HCT116 (cell line): Measurements from ENCODE around the gene PA2G4. TPM values are rescaled to one million over a fixed set of nuclear protein-coding genes. Genes with fewer than 3 reads are reported as not detected.
A peak's percentile ranks its signal among the peaks of the same experiment; 100 is the strongest.

Experiments
- ATAC-seq: fragments of 200-7000 bp; cut with Tn5 transposase; 2 replicates; pipeline ENCODE4 v1.9.1; 2020; ENCODE audit warnings: mild to moderate bottlenecking, moderate library complexity
- BruUV-seq: library from RNA; stranded (reverse); fragments of 400-500 nt; replicated peaks from 2 replicates; lab custom pipeline; 2021; lab: Mats Ljungman, UMichigan
- CTCF ChIA-PET: fragments of 300-600 bp; sonication (Branson Sonifier 250); formaldehyde crosslinking; loops from one replicate; lab custom pipeline; 2021; ENCODE audit warnings: antibody characterized with exemption; lab: Charles Lee
- POLR2A ChIA-PET: fragments of 300-600, 350-600 bp; sonication (Branson Sonifier 250); formaldehyde crosslinking; loops from one replicate; lab custom pipeline; 2021; ENCODE audit warnings: antibody characterized with exemption; lab: Charles Lee
- RAD21 ChIA-PET, 2 experiments: fragments of 300-600 bp; sonication (Branson Sonifier 250); formaldehyde crosslinking; loops; one replicate each; lab custom pipeline; 2023; ENCODE audit warnings: low total read pairs in 2 of 2; ENCODE audit not compliant: uncharacterized antibody in 2 of 2, unreplicated experiment in 2 of 2, low non-redundant PET in 1 of 2; lab: Charles Lee
- DNase-seq: peaks from one replicate; pipeline ENCODE4 v3.0.0-alpha.2; 2010; ENCODE audit warnings: low read depth, low spot score
- H2AFZ ChIP-seq: fragments of 200-600 bp; shearing (Covaris generic), sonication (generic); 2 replicates; pipeline ENCODE4 v1.6.1; 2017; ENCODE audit warnings: low read depth, mixed run types, mixed read lengths, antibody characterized with exemption, low read length; ENCODE audit not compliant: poor library complexity, severe bottlenecking
- H3K27ac ChIP-seq: 2 replicates; pipeline ENCODE4 v1.5.1; 2012; ENCODE audit warnings: low read depth, low read length
- H3K27me3 ChIP-seq: fragments of 200-600 bp; sonication (generic); 2 replicates; pipeline ENCODE4 v1.6.1; 2016; ENCODE audit warnings: mixed run types, low read length, mixed read lengths; ENCODE audit not compliant: insufficient read depth
- H3K36me3 ChIP-seq, 2 experiments: fragments of 200-500 bp in 1 of 2; fragments of 200-600 bp in 1 of 2; sonication (Bioruptor generic) in 1 of 2; sonication (generic) in 1 of 2; 2 replicates each; pipeline versions ENCODE4 v1.5.1 to v1.6.1; 2014 to 2016; ENCODE audit warnings: low read length in 2 of 2, inconsistent platforms in 1 of 2, mixed read lengths in 1 of 2, mixed run types in 1 of 2; ENCODE audit not compliant: insufficient read depth in 2 of 2, control insufficient read depth in 1 of 2
- H3K4me1 ChIP-seq, 2 experiments: fragments of 200-600 bp in 1 of 2; sonication (generic) in 1 of 2; 2 replicates each; pipeline versions ENCODE4 v1.5.1 to v1.6.1; 2012 to 2017; ENCODE audit warnings: low read length in 2 of 2, inconsistent platforms in 1 of 2, mild to moderate bottlenecking in 1 of 2, mixed read lengths in 1 of 2, mixed run types in 1 of 2, moderate library complexity in 1 of 2; ENCODE audit not compliant: insufficient read depth in 2 of 2, control insufficient read depth in 1 of 2
- H3K4me2 ChIP-seq: fragments of 200-600 bp; sonication (generic); 2 replicates; pipeline ENCODE4 v1.6.1; 2017; ENCODE audit warnings: mixed run types, low read length, mixed read lengths
- H3K4me3 ChIP-seq, 2 experiments: fragments of 200-600 bp in 1 of 2; sonication (generic) in 1 of 2; replicated peaks in 1 of 2; 2 replicates each; pipeline ENCODE4 v1.5.1; 2011 to 2016; ENCODE audit warnings: low read length in 2 of 2, control low read depth in 1 of 2, low read depth in 1 of 2, mild to moderate bottlenecking in 1 of 2, mixed read lengths in 1 of 2, mixed run types in 1 of 2
- H3K79me2 ChIP-seq: fragments of 200-600 bp; sonication (generic); 2 replicates; pipeline ENCODE4 v1.6.1; 2017; ENCODE audit warnings: mild to moderate bottlenecking, mixed run types, low read length, moderate library complexity, mixed read lengths; ENCODE audit not compliant: insufficient read depth
- H3K9ac ChIP-seq: fragments of 200-600 bp; sonication (generic); 2 replicates; pipeline ENCODE4 v1.6.1; 2016; ENCODE audit warnings: low read length, mixed read lengths
- H3K9me2 ChIP-seq: fragments of 200-600 bp; sonication (generic), shearing (Covaris generic); 2 replicates; pipeline ENCODE4 v1.6.1; 2017; ENCODE audit warnings: mixed run types, mild to moderate bottlenecking, moderate library complexity; ENCODE audit not compliant: insufficient read depth
- H3K9me3 ChIP-seq, 2 experiments: fragments of 200-500 bp in 1 of 2; fragments of 200-600 bp in 1 of 2; sonication (Bioruptor generic) in 1 of 2; sonication (generic) in 1 of 2; 2 replicates each; pipeline ENCODE4 v1.6.1; 2014 to 2017; ENCODE audit warnings: low read length in 2 of 2, mixed read lengths in 2 of 2, inconsistent platforms in 1 of 2, low read depth in 1 of 2, mild to moderate bottlenecking in 1 of 2, mixed run types in 1 of 2, moderate library complexity in 1 of 2; ENCODE audit not compliant: control insufficient read depth in 1 of 2, insufficient read depth in 1 of 2
- H4K20me1 ChIP-seq: fragments of 200-600 bp; sonication (generic), shearing (Covaris generic); 2 replicates; pipeline ENCODE4 v1.6.1; 2017; ENCODE audit warnings: mixed run types, mild to moderate bottlenecking, moderate library complexity; ENCODE audit not compliant: insufficient read depth
- CBX3 ChIP-seq: IDR thresholded peaks from 2 replicates; pipeline ENCODE4 v1.6.1; 2012; ENCODE audit warnings: low read depth
- ELF1 ChIP-seq: IDR thresholded peaks from 2 replicates; pipeline ENCODE4 v1.6.1; 2012; ENCODE audit warnings: low read depth, borderline replicate concordance
- EZH2 ChIP-seq: fragments of 200-600 bp; sonication (generic); IDR thresholded peaks from 2 replicates; pipeline ENCODE4 v1.6.1; 2017; ENCODE audit warnings: antibody characterized with exemption, mixed run types
- FOSL1 ChIP-seq: IDR thresholded peaks from 2 replicates; pipeline ENCODE4 v1.6.1; 2012; ENCODE audit warnings: low read depth
- POLR2AphosphoS5 ChIP-seq: IDR thresholded peaks from 2 replicates; pipeline ENCODE4 v1.6.1; 2011; ENCODE audit warnings: mild to moderate bottlenecking, low read depth, low read length, moderate library complexity
- RAD21 ChIP-seq: IDR thresholded peaks from 2 replicates; pipeline ENCODE4 v1.6.1; 2012; ENCODE audit warnings: low read depth, mild to moderate bottlenecking
- SIN3A ChIP-seq: IDR thresholded peaks from 2 replicates; pipeline ENCODE4 v1.6.1; 2012; ENCODE audit warnings: low read depth
- YY1 ChIP-seq: IDR thresholded peaks from 2 replicates; pipeline ENCODE4 v1.6.1; 2011; ENCODE audit warnings: low read length, low read depth, moderate library complexity, mild to moderate bottlenecking; ENCODE audit not compliant: insufficient replicate concordance; ENCODE audit errors: extremely low read depth
- ZFX ChIP-seq: fragments of 450-650 bp; IDR thresholded peaks from 2 replicates; pipeline ENCODE4 v1.6.1; 2017
- ZNF274 ChIP-seq: fragments of 200-500 bp; sonication (Bioruptor generic); IDR thresholded peaks from 2 replicates; pipeline ENCODE4 v1.6.1; 2014; ENCODE audit warnings: mild to moderate bottlenecking, low read depth, low read length, inconsistent platforms
- intact Hi-C: fragments of 100-400 bp; cut with micrococcal nuclease; formaldehyde crosslinking; loops from 2 replicates; pipeline ENCODE4 v1.10.0; 2022
- total RNA-seq: library from RNA; stranded (reverse); gene quantifications from one replicate; pipeline ENCODE4 v1.2.1, GENCODE V29; 2021; ENCODE audit not compliant: unreplicated experiment
- TF ChIP-seq, protein P1 (sequence below): IDR thresholded peaks from 2 replicates; pipeline ENCODE4 v1.6.1; 2011; ENCODE audit warnings: mild to moderate bottlenecking, low read length, moderate library complexity; ENCODE audit not compliant: insufficient replicate concordance; ENCODE audit errors: extremely low read depth
- TF ChIP-seq, protein P2 (sequence below), 3 experiments: fragments of 200-600 bp in 1 of 3; sonication (generic) in 1 of 3; IDR thresholded peaks in 2 of 3; conservative IDR thresholded peaks in 1 of 3; 2 replicates each; pipeline ENCODE4 v1.5.1; 2012 to 2017; ENCODE audit warnings: low read depth in 2 of 3, low read length in 2 of 3, antibody characterized with exemption in 1 of 3, borderline replicate concordance in 1 of 3, control low read depth in 1 of 3, mild to moderate bottlenecking in 1 of 3, mixed read lengths in 1 of 3, mixed run types in 1 of 3, moderate library complexity in 1 of 3; ENCODE audit not compliant: insufficient read depth in 1 of 3

The PA2G4 gene
- total RNA-seq, 1 experiment from 2014 or later, result 302 TPM

DNA sequence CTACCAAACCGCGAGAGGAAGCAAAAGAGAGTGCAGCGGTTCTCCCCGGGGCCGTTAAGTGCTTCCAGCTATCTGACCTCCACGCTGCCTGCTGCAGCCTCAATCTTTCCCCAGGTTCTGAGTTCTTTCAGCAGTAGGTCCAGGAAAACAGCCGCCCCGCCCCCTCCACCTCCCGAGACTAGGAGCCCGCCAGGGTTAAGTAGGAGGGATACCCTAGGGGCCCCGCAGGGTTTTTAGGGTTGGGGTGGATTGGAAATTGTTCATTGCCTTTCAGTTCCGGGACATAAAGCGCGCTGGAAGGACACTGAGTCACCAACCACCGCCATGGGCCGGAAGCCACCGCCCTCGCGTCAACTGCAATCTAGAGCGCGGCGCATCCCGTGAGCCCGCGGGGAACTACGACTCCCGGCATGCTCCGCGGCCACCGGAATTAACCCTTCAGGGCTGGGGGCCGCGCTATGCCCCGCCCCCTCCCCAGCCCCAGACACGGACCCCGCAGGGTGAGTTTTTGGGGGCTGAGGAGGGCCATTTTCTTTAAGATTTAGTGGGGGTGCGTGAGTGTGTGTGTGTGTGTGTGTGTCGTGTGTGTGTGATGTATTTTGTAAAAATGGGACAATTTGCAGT, 47.9 kb downstream of the PA2G4 start, which contains the start of gene MYL6B:
TSS of gene MYL6B (plus strand) at position 456 of the 624 bp plus-strand sequence. CDS start 1,332 bp downstream, outside the sequence.
- BruUV-seq, result no TSS peak
- Histone ChIP-seq H3K27me3 (no peaks in the 10 kb centered on the region), H3K9me3 (no peaks in the 10 kb centered on the region), H3K79me2 (no peaks in the 10 kb centered on the region; the same call in 1 of the 2 replicates), H3K9ac (peak within 1 kb of the TSS; percentile 80), H2AFZ (no peak within 1 kb of the TSS), H3K4me2 (peak within 1 kb of the TSS; percentile 81), H4K20me1 (no peaks in the 10 kb centered on the region), H3K4me3 (peak within 1 kb of the TSS; percentile 68 to 71), H3K4me1 (peaks cover 15 to 24% of the 10 kb centered on the region in 2 experiments), H3K9me2 (no peaks in the 10 kb centered on the region), H3K36me3 (no peaks in the 10 kb centered on the region; a peak in 1 of 4 replicates), H3K27ac (peak within 1 kb of the TSS; percentile 91)
- TF ChIP-seq, protein P1, sequence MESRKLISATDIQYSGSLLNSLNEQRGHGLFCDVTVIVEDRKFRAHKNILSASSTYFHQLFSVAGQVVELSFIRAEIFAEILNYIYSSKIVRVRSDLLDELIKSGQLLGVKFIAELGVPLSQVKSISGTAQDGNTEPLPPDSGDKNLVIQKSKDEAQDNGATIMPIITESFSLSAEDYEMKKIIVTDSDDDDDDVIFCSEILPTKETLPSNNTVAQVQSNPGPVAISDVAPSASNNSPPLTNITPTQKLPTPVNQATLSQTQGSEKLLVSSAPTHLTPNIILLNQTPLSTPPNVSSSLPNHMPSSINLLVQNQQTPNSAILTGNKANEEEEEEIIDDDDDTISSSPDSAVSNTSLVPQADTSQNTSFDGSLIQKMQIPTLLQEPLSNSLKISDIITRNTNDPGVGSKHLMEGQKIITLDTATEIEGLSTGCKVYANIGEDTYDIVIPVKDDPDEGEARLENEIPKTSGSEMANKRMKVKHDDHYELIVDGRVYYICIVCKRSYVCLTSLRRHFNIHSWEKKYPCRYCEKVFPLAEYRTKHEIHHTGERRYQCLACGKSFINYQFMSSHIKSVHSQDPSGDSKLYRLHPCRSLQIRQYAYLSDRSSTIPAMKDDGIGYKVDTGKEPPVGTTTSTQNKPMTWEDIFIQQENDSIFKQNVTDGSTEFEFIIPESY, result peak; percentile 63
- no peak for TF ChIP-seq ZNF274
- TF ChIP-seq RAD21, result no peak
- peak; percentile 81 for TF ChIP-seq POLR2AphosphoS5
- no peak for TF ChIP-seq SIN3A
- no peak for TF ChIP-seq ELF1
- TF ChIP-seq, protein P2, sequence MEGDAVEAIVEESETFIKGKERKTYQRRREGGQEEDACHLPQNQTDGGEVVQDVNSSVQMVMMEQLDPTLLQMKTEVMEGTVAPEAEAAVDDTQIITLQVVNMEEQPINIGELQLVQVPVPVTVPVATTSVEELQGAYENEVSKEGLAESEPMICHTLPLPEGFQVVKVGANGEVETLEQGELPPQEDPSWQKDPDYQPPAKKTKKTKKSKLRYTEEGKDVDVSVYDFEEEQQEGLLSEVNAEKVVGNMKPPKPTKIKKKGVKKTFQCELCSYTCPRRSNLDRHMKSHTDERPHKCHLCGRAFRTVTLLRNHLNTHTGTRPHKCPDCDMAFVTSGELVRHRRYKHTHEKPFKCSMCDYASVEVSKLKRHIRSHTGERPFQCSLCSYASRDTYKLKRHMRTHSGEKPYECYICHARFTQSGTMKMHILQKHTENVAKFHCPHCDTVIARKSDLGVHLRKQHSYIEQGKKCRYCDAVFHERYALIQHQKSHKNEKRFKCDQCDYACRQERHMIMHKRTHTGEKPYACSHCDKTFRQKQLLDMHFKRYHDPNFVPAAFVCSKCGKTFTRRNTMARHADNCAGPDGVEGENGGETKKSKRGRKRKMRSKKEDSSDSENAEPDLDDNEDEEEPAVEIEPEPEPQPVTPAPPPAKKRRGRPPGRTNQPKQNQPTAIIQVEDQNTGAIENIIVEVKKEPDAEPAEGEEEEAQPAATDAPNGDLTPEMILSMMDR (IDR thresholded peaks at IDR 0.05 in 2 of 3, conservative IDR thresholded peaks at IDR 0.05 in 1 of 3; ENCODE audit: borderline replicate concordance in 1 of 3, insufficient read depth in 1 of 3, low read depth in 2 of 3, low read length in 2 of 3), result no peak
- no peak for TF ChIP-seq EZH2
- no peak for TF ChIP-seq ZFX
- no peak for TF ChIP-seq FOSL1
- TF ChIP-seq YY1, result peak; percentile 87
- no peak for TF ChIP-seq CBX3
- DNase-seq, result peak; percentile 81
- ChIA-PET POLR2A (interaction anchor here (1.0 to 1.9 kb wide), 4 partner anchors 24 to 48 kb away, joined by 3 to 18 read pairs (median 4); partner anchors contain the start of genes ESYT1, PA2G4 and SMARCC2), RAD21 (interaction anchor here in 1 of 2 experiments (1.3 kb wide), 1 partner anchor 24 kb away, joined by 3 read pairs; the partner anchor contains the start of gene ESYT1), CTCF (interaction anchor here (1.0 to 1.4 kb wide), 3 partner anchors 10 to 34 kb away, joined by 3 to 7 read pairs (median 6); partner anchors contain the start of genes ESYT1 and ZC3H10)
- intact Hi-C loops, result loop anchor here (2.0 kb wide), 1 partner anchor 23 kb away; the partner anchor contains the start of gene ESYT1
- peak; percentile 86 for ATAC-seq
